Right atrium auricular region (tissue), 2 donors: ENCODE measurements around the gene NBPF3. TPM values are rescaled to one million over a fixed set of nuclear protein-coding genes. Genes with fewer than 3 reads are reported as not detected.

Source experiments
- DNase-seq: peaks from one replicate; pipeline ENCODE4 v3.0.0-alpha.2; 2019; ENCODE audit warnings: low spot score
- H3K27ac ChIP-seq, 2 donors: fragments of 200-600 bp; sonication (generic); 1 replicate in 1 of 2; 2 replicates in 1 of 2; pipeline ENCODE4 v1.5.1; 2016 to 2019
- H3K27me3 ChIP-seq, 2 donors: fragments of 200-600 bp; sonication (generic); one replicate each; pipeline versions ENCODE4 v1.5.1 to v1.6.0; 2017 to 2019
- H3K36me3 ChIP-seq: fragments of 200-600 bp; sonication (generic); one replicate; pipeline ENCODE4 v1.5.1; 2016
- H3K4me1 ChIP-seq, 2 donors: fragments of 200-600 bp; sonication (generic); one replicate each; pipeline versions ENCODE4 v1.5.1 to v1.6.0; 2017 to 2019
- H3K4me3 ChIP-seq, 2 donors: fragments of 200-600 bp; sonication (generic); 1 replicate in 1 of 2; 2 replicates in 1 of 2; pipeline ENCODE4 v1.5.1; 2017 to 2019; ENCODE audit warnings: mild to moderate bottlenecking in 1 of 2, moderate library complexity in 1 of 2
- H3K9me3 ChIP-seq, 2 donors: fragments of 200-600 bp; sonication (generic); one replicate each; pipeline ENCODE4 v1.5.1; 2019
- CTCF ChIP-seq, 2 donors: fragments of 200-600 bp; sonication (generic); IDR thresholded peaks; one replicate each; pipeline ENCODE4 v1.5.1; 2019; ENCODE audit warnings: antibody characterized with exemption in 2 of 2
- total RNA-seq, 2 donors: library from RNA; depleted of rRNA; stranded (reverse); fragments of >200 nt; gene quantifications; one replicate each; pipeline ENCODE4 v1.1.0, GENCODE V29; 2016

NBPF3 gene
- total RNA-seq, 2 donors from 2014 or later = 4.8 to 8.1 TPM

GRCh38 chr1:21506804-21507203, 66.9 kb downstream of the NBPF3 start:
- Histone ChIP-seq H3K27me3 (no peaks in the 10 kb centered on the region), H3K4me1 (peaks cover 0 to 27% of the 10 kb centered on the region in 2 donors), H3K9me3 (no peaks in the 10 kb centered on the region), H3K4me3 (no peak overlapping the region), H3K27ac (no peak overlapping the region), H3K36me3 (no peaks in the 10 kb centered on the region)
- TF ChIP-seq CTCF (IDR thresholded peaks at IDR 0.05) = no peak
- DNase-seq = no peak

- no peak for TF ChIP-seq CTCF (IDR thresholded peaks at IDR 0.05)
- Histone ChIP-seq H3K27me3 (no peaks in the 10 kb centered on the region), H3K4me3 (no peak overlapping the region), H3K27ac (no peak overlapping the region), H3K4me1 (peaks cover 0 to 29% of the 10 kb centered on the region in 2 donors), H3K36me3 (no peaks in the 10 kb centered on the region), H3K9me3 (no peaks in the 10 kb centered on the region)
- no peak for DNase-seq
These were observed 67.8 kb downstream of the NBPF3 start for GRCh38 chr1:21507511-21508270.

GRCh38 chr1:21508580-21509350, 68.8 kb downstream of the NBPF3 start:
- peak; percentile 56 to 71 for TF ChIP-seq CTCF (IDR thresholded peaks at IDR 0.05)
- H3K27ac ChIP-seq = peak overlapping the region in 1 of 2 donors; percentile 35
- H3K4me3 ChIP-seq = peak overlapping the region in 1 of 2 donors; percentile 50
- H3K27me3 ChIP-seq = no peaks in the 10 kb centered on the region
- H3K9me3 ChIP-seq = no peaks in the 10 kb centered on the region
- H3K36me3 ChIP-seq = no peaks in the 10 kb centered on the region
- peaks cover 0 to 29% of the 10 kb centered on the region in 2 donors for H3K4me1 ChIP-seq
- DNase-seq = peak; percentile 69

- Histone ChIP-seq H3K4me1 (peaks cover 0 to 29% of the 10 kb centered on the region in 2 donors), H3K36me3 (no peaks in the 10 kb centered on the region), H3K4me3 (peak within 1 kb of the TSS; percentile 22 to 50), H3K27me3 (no peaks in the 10 kb centered on the region), H3K9me3 (no peaks in the 10 kb centered on the region), H3K27ac (peak within 1 kb of the TSS in 1 of 2 donors; percentile 35)
- peak in 1 of 2 donors; percentile 7 for TF ChIP-seq CTCF (IDR thresholded peaks at IDR 0.05)
- DNase-seq = no peak
These were observed 69.6 kb downstream of the NBPF3 start, which contains the start of gene ALPL for GRCh38 chr1:21509351-21510112. Gene ALPL (plus strand): TSS chr1:21509423. CDS start chr1:21554082, 44,659 bp downstream.

- peak overlapping the region in 1 of 2 donors; percentile 50 for H3K4me3 ChIP-seq
- H3K4me1 ChIP-seq = peaks cover 0 to 29% of the 10 kb centered on the region in 2 donors
- no peak for DNase-seq
- peak overlapping the region in 1 of 2 donors; percentile 35 for H3K27ac ChIP-seq
- no peaks in the 10 kb centered on the region for H3K36me3 ChIP-seq
- TF ChIP-seq CTCF (IDR thresholded peaks at IDR 0.05) = no peak
- no peaks in the 10 kb centered on the region for H3K27me3 ChIP-seq
- H3K9me3 ChIP-seq = no peaks in the 10 kb centered on the region
These were observed 70.2 kb downstream of the NBPF3 start for GRCh38 chr1:21510113-21510493.
